GM19468 (cell line): ENCODE data around the gene PDZRN3.

Source experiments
- ATAC-seq: cut with Tn5 transposase; IDR thresholded peaks from one replicate; pipeline ENCODE4 v1.9.1; 2021; ENCODE audit warnings: mild to moderate bottlenecking, moderate library complexity, moderate number of reproducible peaks; ENCODE audit not compliant: unreplicated experiment; ENCODE audit errors: extremely low read depth

PDZRN3 gene

DNA sequence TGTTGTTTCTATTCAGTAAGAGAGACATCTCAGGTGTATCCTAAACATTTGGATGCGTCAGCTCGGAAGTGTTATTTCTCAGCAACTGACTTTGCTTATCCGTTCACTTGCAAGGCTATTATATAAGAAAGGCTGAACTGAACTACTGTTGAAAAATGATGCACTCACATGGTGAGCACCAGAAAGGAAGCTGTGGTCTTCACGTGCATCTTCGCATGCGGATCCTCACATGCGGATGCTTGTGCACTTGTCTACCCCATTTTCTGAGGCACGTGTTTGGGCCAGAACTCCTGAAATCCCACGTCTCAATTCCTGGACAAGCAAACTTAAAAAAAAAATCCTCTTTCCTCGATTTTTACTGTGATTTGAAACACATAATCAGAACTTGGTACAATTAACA lies 63.2 kb downstream of the PDZRN3 start:
- ATAC-seq, result no peak

DNA sequence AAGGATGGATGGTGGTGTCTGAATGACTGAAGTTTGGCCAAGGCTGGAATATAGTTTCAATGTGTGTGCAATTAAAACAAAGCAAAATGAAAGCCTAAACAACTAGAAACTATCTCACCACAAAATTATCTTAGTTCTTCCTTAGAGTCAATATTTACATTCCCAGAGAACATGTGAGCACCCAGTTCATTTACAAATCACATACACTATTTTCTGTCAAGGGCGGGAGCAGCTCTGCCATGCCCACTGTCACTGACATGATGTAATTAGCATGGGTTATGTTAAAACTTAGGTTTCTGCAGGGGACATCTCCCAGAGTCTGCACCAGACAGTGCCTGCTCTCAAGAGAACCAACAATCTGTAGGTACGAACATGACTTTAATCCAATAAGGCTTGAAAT lies 65.0 kb downstream of the PDZRN3 start:
- no peak for ATAC-seq

DNA sequence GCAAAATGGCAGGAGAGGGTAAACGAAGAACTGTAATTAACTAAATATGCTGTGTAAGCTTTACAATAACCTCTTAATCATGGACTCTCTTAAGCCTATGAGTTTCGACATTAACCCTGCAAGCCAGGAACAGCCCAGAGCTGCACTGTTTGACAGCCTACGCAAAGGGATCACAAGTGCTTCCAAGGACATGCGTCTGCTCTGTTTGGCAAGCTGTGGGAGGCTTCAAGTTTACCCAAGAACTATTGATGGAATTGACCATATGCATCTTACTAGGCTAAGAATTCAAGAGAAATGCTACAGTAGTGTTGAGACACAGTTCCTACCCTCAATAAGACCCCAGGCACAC lies 66.0 kb downstream of the PDZRN3 start:
- ATAC-seq, result no peak

DNA sequence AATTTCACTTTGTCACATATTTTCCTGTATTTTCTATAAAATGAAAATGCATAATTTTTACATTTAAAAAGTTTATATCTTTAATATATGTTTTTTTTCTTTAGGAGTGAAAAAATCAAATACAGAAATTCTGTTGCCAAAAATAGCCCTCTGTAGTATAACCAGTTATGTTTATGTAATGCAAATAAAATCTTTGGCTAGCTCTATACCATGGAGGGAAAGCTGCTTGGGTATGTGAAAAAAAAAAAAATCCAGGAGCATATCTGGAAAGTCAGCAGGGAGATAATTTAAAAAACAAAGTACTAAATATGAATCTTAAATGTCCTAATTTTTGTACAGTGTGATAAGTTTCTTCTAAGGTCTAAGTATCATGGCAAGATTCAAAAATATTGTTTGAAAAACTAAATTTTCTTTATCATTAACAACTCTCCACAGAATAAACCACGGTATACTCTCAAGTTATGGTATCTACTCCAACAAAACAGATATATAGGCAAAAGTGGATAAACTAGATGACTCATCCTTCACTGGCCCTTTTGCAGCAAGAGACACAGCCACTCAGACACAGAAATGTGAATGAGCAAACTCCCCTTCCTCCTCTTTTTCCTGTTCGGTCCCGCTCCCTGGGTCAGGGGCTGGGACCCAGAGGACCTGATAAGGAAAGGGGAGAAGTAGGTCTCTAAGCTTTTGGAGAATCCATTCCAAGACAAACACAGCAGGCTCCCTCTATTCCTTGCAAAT lies 66.6 kb downstream of the PDZRN3 start:
- ATAC-seq, result no peak

DNA sequence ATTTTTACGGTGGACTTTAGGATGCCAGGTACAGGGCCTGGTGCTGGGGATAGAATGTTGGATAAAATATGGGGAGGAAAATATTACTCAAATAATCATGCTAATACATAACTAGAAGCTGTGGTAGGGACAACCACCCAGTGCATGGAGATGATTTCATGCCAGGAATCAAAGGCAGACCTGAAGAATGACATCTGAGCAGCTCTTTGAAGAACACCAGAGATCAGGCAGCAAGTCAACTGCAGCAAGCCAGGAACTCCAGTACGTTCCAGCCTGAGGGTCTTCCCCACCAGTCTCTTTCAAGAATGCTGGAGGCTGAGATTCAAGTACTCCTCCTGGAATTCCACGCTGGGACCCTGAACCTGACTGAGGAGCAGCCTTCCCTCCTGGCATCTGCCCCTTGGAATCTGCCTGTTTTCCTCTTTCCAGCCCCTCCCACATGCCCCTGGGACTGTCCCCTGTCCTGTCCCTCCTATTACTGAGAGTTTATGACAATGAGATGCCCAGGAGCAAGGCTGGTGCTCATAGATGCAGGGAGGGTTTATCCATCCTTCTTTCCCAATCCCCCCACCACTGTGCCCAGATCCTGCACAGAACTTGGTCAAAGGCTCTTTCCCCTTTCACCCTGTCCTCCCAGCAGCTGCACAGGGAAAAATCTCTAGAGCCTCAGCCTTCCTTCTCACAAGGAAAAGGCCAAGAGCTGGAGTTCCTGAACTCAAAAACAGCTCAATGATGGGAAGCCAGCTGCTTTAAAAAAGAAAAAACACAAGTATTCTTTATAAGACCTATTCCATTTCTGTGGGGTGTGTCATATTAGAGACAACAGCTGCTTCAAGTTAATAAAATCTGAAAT lies 68.0 kb downstream of the PDZRN3 start:
- no peak for ATAC-seq

DNA sequence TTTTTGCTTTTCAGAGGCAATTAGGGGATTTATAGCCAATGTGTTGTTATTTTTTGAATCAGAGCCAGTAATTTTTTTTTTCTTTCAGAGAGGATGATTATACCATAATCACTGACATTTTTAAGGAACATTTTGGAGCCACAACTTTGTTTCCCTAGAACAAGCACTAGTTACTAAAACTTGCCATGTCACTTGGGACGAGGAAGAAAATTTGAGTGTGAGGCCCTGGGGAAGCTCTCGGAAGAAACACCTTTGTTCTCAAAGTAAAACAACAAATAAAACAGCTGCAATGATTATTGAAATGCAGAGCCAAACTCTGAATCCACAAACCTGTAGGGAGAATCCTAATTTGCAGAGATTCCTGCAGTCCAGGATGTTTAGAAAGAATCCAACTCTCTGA lies 69.7 kb downstream of the PDZRN3 start:
- ATAC-seq, result no peak

DNA sequence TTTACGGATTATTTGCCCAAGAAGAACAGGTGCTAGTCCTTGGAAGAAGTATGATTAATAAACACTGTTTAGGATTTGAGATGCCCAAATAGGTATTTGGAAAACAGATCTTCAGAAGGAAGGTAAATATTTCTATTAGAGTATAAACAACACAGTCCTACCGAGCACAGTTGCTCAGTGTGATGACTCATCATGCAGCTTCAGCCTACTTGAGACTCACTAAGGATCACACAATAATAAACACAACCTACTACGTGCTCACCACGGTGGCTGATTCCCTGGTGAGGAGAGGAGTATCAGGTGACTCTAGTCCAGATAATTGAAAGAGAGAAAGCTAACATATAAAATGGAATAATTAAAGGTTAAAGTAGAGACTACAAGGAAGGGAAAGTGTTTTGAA lies 72.0 kb downstream of the PDZRN3 start:
- ATAC-seq, result no peak

DNA sequence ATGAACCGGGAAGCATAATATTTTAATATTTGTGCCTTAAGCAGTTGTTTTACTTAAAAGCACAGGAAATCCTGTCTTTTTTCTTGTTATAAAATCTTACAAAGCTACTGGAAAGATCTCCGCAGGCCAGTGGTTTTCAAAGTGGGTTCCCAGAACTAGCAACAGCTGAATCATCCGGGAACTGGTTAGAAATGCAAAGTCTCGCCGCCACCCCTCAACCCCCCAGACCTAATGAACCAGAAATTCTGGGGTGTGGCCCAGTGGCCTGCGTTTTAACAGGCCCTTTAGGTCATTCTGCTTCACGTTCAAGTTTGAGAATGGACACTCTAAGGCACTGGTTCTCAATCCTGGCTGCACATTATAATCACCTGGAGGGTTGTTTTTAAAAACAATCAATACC lies 74.7 kb downstream of the PDZRN3 start:
- ATAC-seq, result no peak

DNA sequence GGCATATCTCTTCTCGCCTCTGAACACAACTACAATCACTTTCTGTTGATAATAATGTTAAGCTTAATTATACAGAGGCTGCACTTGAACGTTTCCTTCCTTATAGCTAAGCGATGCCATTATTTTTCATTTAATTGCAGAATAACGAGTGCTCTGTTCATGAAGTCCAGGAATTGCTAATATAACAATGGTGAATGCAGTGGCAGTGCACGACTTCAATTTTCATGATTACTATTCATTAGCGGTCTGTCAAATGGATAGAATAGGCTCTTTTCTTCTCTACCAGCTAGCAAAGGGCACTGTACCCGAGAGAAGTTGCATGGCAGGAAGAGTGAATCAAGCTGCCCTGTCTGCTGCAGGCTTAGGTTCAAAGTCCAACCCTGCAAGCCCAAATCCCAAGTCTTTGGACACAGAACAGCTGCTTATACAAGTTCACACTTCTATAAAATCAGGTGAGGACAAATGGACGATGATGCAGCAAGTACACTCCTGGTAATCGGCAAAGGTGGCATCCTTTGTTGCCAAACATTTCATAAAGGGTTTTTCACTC lies 75.6 kb downstream of the PDZRN3 start:
- no peak for ATAC-seq

DNA sequence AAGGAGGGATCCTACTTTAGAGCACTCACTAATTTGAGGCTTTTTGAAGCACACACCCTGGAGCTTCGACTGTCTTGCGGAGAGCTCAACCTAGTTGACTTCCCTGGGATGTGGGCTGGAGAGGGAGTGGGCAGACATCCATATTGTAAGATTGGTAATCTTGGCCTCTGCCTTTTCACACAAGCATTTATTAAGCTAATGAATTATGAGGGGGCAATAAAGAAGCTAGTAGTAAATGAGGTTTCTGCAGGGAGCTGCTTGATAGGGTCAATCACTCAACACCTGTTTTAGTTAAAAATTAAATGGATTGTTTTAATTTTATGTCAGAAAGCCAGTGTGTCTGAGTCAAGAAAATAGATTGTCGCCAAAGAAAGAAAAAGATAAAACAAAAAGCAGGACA lies 76.3 kb downstream of the PDZRN3 start:
- ATAC-seq, result no peak

DNA sequence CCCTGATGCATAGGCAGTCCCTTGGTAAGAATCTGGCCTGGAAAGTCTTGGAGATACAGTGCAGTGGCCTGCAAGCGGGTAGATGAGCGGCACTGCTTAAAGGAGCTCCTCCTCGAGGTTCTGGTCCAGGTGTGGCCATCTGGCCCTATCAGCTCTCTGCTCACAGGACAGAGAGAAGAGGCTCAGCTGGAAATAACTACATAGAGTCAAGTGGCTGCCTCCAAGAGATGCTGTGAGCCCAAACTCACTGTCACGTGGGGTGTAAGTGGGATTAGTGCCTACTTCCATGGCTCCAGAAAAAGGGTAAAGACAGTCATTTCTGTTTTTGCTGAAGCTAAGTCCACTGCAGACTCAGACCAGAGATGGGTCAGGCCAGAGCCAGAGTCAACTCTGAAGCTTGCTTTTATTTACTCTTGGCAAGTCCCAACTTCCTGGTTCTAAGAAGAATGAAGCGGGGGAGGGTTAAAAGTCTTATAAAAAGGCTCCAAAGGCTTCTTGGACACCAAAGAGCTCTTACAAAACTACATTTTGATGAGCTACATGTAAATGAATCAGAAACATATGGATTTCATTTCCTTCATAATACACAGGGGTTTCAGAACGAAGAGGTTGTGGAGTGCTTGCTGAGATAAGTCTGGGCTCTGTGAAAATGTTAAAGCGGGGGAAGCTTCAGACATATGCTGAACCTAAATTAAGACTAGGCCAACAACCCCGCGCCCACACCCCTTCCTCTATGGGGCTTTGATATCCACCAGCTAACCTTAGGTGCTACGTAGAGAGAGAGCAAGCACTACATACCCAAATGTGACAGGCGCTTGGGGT lies 77.1 kb downstream of the PDZRN3 start:
- no peak for ATAC-seq

DNA sequence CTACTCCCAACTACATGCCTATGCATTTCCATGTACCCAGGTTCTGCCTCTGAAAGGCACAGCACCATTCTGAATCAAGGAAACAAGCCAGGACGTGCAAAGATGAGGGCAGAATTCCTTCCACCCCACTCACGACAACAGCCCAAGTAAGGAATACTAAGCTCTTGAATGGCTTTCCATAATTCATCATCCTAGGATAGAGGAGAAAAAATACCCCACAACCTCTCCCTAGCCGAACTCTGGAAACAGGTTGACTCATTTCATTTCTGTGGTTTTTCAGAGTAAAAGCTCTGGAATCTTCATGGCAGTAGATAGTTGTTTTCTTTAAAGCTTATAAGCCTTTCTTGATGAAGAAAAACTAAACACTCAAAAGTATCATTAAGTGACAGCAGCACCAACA lies 77.8 kb downstream of the PDZRN3 start:
- no peak for ATAC-seq

DNA sequence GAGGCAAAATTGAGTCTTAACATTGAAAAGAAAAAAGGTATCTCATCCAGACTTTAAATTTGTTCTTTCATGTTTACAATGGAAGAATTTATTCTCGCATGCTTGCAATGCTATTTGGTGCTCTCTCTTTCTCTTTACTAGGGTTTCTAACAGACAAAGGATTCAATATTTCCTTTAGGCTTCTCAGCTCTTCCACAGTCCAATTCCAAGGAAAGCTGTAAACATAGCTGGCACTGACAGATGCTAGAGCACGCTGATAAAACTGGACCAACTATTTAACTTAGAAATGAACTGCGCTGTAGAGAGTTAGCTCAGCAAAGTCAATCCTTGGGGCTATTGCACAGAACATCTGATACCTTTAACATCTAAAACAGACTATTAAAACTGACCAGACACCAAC lies 81.3 kb downstream of the PDZRN3 start:
- ATAC-seq, result no peak

DNA sequence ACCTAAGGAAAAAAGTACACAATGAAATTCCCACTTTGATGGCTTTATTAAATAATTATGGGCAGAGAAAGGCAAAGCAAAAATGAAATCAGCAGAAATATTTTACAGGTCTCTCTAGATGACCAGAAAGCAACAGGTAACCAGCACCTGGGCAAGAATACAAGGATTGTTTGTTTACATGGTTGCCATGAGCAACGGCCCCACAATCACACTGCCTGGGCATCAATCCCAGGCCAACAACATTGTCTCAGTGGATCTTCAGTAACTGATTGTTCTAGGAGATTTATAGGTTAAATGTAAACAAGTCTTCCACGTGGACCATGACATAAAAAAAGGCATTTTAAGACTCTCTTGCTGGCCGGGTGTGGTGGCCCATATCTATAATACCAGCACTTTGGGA lies 82.6 kb downstream of the PDZRN3 start:
- no peak for ATAC-seq

DNA sequence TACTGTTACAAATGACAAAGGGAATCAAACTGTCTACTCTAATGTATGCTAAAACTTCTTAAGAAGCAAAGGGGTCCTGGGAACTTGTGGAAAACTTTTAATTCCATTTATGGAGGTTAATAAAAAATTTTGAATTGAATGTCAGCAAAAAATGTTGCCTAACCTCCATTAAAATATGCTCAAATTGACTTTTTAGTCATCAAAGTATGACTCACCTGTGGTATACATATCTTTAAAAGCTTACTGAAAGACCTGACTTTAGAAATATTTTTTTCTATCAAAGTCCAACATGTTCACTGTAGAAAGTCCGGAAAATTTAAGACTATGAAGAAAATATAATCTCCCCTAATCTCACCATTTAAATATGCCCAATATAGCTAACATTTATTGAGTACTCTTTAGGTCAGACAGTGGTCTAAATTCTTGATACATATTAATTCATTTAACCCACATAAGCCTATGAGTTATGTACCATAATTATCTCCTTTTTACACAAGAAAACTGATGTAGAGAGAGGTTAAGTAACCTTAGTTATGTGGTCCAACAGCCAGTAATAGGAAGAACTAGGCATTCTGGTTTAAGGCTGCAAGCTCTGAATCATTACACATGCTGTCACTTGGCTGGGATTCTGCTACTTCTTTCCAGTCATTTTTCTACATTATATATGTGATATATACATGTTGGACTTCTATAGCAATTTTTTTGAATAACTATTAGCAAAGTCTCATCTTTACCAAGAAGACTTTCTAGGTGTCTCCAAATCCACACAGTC lies 83.6 kb downstream of the PDZRN3 start:
- no peak for ATAC-seq

DNA sequence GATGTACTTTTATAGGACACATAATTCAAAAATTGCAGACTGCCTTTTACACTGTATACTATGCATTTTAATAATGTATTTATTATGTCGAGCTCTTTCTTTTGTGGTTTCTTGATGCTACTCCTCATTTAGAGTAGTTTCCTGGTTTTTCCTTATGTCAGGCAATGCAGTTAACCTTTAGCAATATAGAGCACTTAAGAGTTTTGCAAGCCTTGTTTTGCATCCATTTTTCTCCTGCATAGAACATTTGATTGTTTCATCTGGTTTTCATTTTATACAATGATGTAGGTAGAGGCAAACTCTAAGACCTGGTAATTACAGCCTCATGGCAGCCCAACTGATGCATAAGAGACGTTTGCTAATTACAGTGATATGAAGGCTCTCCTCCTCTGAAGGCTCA lies 86.3 kb downstream of the PDZRN3 start:
- no peak for ATAC-seq

DNA sequence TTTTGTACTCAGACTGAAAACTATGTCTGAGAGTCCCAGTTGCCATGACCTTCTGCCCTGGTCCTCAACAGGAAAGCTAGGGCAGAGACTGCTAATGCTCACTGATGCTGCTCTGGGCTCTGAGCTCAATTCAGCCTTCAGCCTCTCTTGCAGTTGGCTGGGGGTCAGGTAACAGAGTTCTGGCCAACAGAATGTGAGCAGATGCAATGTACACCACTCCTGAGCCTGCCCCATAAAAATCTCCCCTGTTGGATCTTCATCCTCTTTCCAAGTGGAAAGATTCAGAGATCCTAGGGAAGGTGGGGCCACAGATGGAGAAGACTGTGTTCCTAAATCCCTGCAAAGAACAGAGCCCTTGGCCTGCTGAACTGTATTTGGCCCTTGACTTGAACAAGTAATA lies 87.8 kb downstream of the PDZRN3 start:
- ATAC-seq, result no peak

DNA sequence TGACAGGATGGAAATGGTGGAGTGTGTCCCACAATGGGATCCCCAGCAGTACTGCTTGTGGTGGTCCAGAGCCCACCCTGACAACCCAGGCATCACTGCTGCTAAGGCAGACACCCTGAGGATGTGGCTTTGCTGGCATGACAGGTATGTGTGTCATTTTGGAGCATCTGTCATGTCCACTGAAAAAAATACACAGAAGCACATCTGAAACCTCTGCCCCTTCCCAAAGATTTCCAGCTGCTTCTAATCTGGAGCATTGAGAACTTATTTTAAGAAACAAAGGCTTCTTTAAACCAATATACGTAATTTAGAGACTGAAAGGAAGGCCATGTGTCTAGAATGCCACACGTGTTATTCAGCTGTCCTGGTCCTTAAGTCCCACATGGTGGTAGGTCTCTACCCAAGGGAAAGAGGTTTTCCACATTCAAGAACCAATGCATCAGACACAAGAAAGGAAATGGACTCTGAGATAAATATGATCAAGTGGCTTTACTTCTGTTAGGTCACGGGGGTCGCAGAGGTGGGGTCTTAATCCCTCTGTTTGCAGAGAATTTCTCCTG lies 88.3 kb downstream of the PDZRN3 start:
- no peak for ATAC-seq

DNA sequence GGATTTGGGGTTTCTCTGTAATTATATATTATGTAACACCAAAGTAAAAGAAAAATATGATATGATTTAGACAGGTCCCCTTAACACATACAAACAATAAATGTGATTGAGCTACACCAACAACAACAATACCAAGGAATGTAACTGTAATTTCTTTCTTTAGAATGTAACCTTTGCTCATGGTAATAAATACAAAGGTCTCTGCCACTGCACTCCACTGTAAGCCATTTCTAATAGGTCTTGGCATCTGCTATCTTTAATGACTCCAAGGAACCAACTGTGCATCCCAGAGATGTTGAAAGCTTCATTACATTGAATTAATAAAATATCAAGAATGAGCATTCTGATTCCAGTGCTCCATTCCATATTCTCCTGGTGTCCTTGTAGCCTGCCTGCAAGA lies 88.8 kb downstream of the PDZRN3 start:
- no peak for ATAC-seq

DNA sequence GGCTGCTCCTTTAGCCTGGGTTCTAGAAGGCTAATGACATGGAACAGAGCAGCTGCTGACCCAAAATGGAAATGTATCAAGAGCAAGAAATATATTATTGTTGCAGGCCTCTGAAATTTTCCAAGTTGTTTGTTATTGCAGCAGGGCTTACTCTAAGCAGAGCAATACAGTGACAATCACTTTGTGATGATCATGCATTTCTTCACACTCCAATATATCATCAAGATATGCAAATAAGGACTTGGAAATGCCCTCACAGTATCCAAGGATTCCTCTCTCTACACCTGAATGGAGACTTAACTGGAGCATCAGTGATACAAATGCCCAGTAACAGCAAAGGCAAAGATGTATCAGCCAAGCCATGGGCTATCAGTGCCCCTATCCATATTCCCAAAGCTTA lies 89.6 kb downstream of the PDZRN3 start:
- no peak for ATAC-seq
